Measurements from ENCODE around the gene TOX2.

The TOX2 gene

GRCh38 chr20:43974695-43975094, 60.0 kb downstream of the TOX2 start:
- TF ChIP-seq POLR2AphosphoS5 (IDR thresholded peaks at IDR 0.05; ENCODE audit: low read depth, low read length) (no peak), TAF1 (IDR thresholded peaks at IDR 0.05; ENCODE audit: borderline replicate concordance, low read depth, low read length) (no peak), POLR2A (IDR thresholded peaks at IDR 0.05; ENCODE audit: low read depth, low read length) (no peak)
- FAIRE-seq: no peak
- DNase-seq (ENCODE audit: insufficient read length): no peak

- FAIRE-seq (no peak), DNase-seq (ENCODE audit: insufficient read length) (no peak)
- TF ChIP-seq TAF1 (IDR thresholded peaks at IDR 0.05; ENCODE audit: borderline replicate concordance, low read depth, low read length): no peak
- TF ChIP-seq POLR2A (IDR thresholded peaks at IDR 0.05; ENCODE audit: low read depth, low read length): no peak
- no peak for TF ChIP-seq POLR2AphosphoS5 (IDR thresholded peaks at IDR 0.05; ENCODE audit: low read depth, low read length)
Measured at GRCh38 chr20:43975096-43975768, 60.6 kb downstream of the TOX2 start.

GRCh38 chr20:43976547-43976946, 61.9 kb downstream of the TOX2 start:
- no peak for FAIRE-seq
- no peak for DNase-seq (ENCODE audit: insufficient read length)
- TF ChIP-seq TAF1 (IDR thresholded peaks at IDR 0.05; ENCODE audit: borderline replicate concordance, low read depth, low read length): no peak
- TF ChIP-seq POLR2A (IDR thresholded peaks at IDR 0.05; ENCODE audit: low read depth, low read length): no peak
- no peak for TF ChIP-seq POLR2AphosphoS5 (IDR thresholded peaks at IDR 0.05; ENCODE audit: low read depth, low read length)

GRCh38 chr20:43977252-43977651, 62.6 kb downstream of the TOX2 start:
- DNase-seq (ENCODE audit: insufficient read length): no peak
- no peak for FAIRE-seq
- TF ChIP-seq TAF1 (IDR thresholded peaks at IDR 0.05; ENCODE audit: borderline replicate concordance, low read depth, low read length) (no peak), POLR2AphosphoS5 (IDR thresholded peaks at IDR 0.05; ENCODE audit: low read depth, low read length) (no peak), POLR2A (IDR thresholded peaks at IDR 0.05; ENCODE audit: low read depth, low read length) (no peak)

DNA sequence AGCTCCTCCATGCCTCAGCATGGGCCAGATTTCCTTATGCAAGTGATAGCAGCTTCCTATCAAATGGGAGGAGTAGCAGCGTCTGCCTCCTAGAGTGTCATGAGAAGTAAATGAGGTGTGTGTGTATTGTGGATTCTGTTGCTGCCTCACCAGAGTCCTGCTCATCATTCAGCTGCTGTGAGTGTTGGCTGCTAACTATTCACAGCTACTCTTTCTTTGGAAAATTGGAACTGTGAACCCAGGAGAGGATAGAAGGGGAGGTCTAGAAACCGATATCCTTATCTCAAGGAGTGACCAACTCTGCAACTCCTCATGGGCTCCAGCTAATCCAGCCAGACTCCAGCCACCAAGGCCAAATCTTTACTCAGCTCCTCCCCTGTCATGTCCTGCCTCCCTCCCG, 63.3 kb downstream of the TOX2 start:
- FAIRE-seq (no peak), DNase-seq (ENCODE audit: insufficient read length) (no peak)
- TF ChIP-seq POLR2A (IDR thresholded peaks at IDR 0.05; ENCODE audit: low read depth, low read length) (no peak), POLR2AphosphoS5 (IDR thresholded peaks at IDR 0.05; ENCODE audit: low read depth, low read length) (no peak), TAF1 (IDR thresholded peaks at IDR 0.05; ENCODE audit: borderline replicate concordance, low read depth, low read length) (no peak)

DNA sequence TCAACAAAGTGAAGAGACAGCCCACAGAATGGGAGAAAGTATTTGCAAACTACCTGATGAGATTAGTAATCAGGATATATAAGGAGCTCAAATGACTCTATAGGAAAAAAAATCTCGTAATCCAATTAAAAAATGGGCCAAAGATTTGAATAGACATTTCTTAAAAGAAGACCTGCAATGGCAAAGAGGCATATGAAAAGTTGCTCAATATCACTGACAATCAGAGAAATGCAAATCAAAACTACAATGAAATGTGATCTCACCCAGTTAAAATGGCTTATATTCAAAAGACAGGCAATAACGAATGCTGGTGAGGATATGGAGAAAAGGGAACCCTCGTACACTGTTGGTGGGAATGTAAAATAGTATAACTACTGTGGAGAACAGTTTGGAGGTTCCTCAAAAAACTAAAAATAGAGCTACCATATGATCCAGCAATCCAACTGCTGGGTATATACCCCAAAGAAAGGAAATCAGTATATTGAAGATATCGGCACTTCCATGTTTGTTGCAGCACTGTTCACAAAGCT, 65.0 kb downstream of the TOX2 start:
- DNase-seq (ENCODE audit: insufficient read length) (no peak), FAIRE-seq (no peak)
- TF ChIP-seq POLR2A (IDR thresholded peaks at IDR 0.05; ENCODE audit: low read depth, low read length) (no peak), POLR2AphosphoS5 (IDR thresholded peaks at IDR 0.05; ENCODE audit: low read depth, low read length) (no peak), TAF1 (IDR thresholded peaks at IDR 0.05; ENCODE audit: borderline replicate concordance, low read depth, low read length) (no peak)

DNA sequence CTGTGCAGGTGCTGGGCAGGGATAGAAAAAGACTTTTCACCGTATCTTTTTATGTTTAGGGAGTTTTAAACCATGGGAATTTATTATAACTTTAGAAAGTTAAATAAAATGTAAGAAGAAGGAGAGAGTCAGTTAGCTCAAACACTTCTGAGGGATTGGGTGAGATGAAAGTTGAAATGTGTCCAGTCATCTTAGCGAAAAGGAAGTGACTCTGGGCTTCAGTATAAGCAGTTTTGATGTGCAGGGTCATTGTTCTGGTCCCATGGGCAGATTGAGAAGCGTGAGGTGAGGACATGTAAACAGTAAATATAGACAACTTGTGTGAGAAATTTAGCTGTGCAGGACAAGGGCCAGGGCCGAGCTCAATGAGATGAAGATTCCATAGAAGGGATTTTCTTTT, 66.9 kb downstream of the TOX2 start:
- no peak for DNase-seq (ENCODE audit: insufficient read length)
- TF ChIP-seq POLR2AphosphoS5 (IDR thresholded peaks at IDR 0.05; ENCODE audit: low read depth, low read length) (no peak), TAF1 (IDR thresholded peaks at IDR 0.05; ENCODE audit: borderline replicate concordance, low read depth, low read length) (no peak), POLR2A (IDR thresholded peaks at IDR 0.05; ENCODE audit: low read depth, low read length) (no peak)
- no peak for FAIRE-seq

DNA sequence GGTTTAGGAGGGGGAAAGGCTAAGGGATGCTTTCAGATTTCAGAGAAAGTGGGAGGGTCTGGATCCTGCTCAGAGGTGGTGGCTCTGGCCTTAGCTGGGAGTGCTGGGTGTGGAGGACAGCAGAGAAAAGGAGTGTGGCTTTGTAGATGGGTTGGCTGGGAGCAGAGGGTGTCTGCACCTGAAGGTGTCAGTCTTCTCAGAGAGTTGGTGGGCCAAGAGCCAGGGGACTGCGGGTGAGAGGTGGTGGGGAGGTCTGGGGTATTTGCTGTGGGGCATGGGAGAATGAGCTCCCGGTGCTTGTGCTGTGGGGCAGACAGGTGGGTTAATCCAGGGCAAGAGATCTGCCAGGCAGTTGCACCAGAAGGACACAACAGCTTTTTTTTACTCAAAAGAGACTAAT, 67.4 kb downstream of the TOX2 start:
- no peak for DNase-seq (ENCODE audit: insufficient read length)
- FAIRE-seq: no peak
- TF ChIP-seq POLR2AphosphoS5 (IDR thresholded peaks at IDR 0.05; ENCODE audit: low read depth, low read length) (no peak), TAF1 (IDR thresholded peaks at IDR 0.05; ENCODE audit: borderline replicate concordance, low read depth, low read length) (no peak), POLR2A (IDR thresholded peaks at IDR 0.05; ENCODE audit: low read depth, low read length) (no peak)

DNA sequence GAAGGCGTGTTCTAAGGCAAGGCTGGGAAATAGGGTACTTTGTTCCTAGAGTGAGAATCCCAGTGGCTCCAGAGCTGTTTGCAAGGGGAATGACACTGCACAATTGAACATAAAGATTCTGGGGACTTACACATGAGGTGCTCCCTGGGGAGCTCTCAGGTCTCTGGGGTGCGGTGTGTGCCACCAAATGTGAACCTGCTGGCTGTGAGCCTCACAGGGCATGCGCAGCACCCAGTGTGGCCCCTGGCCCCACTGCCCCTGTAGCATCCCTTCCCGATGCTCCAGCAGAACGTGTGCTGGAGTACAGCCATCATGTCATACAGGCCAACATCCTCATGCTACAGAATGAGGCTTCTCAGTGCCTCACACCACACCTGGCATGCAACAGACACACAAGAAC, 68.2 kb downstream of the TOX2 start:
- FAIRE-seq (no peak), DNase-seq (ENCODE audit: insufficient read length) (no peak)
- TF ChIP-seq TAF1 (IDR thresholded peaks at IDR 0.05; ENCODE audit: borderline replicate concordance, low read depth, low read length) (no peak), POLR2A (IDR thresholded peaks at IDR 0.05; ENCODE audit: low read depth, low read length) (no peak), POLR2AphosphoS5 (IDR thresholded peaks at IDR 0.05; ENCODE audit: low read depth, low read length) (no peak)

- no peak for FAIRE-seq
- no peak for DNase-seq (ENCODE audit: insufficient read length)
- TF ChIP-seq TAF1 (IDR thresholded peaks at IDR 0.05; ENCODE audit: borderline replicate concordance, low read depth, low read length) (no peak), POLR2A (IDR thresholded peaks at IDR 0.05; ENCODE audit: low read depth, low read length) (no peak), POLR2AphosphoS5 (IDR thresholded peaks at IDR 0.05; ENCODE audit: low read depth, low read length) (no peak)
Measured at GRCh38 chr20:43983359-43983758, 68.7 kb downstream of the TOX2 start.

- no peak for TF ChIP-seq POLR2AphosphoS5 (IDR thresholded peaks at IDR 0.05; ENCODE audit: low read depth, low read length)
- no peak for TF ChIP-seq TAF1 (IDR thresholded peaks at IDR 0.05; ENCODE audit: borderline replicate concordance, low read depth, low read length)
- no peak for TF ChIP-seq POLR2A (IDR thresholded peaks at IDR 0.05; ENCODE audit: low read depth, low read length)
- FAIRE-seq: no peak
- DNase-seq (ENCODE audit: insufficient read length): no peak
Measured at GRCh38 chr20:43983904-43984361, 69.3 kb downstream of the TOX2 start.

DNA sequence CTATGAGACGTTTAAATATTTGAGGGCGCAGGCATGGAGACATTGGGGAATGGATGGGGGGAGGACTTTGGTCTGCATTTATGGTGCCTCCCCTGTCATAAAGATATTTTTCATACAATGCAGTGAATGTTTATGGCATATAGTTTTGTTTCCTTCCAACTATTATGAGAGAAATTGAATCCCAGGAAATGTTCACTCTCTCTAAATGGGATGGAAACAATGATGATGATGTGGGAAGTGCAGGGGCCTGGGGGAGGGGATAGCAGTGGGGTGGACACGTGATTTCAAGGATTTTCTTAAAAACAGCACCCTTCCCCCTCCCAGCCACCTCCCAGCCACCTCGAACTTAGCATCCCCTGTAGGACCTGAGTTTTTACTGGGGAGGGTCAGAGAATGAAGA, 69.9 kb downstream of the TOX2 start:
- DNase-seq (ENCODE audit: insufficient read length) (no peak), FAIRE-seq (no peak)
- TF ChIP-seq TAF1 (IDR thresholded peaks at IDR 0.05; ENCODE audit: borderline replicate concordance, low read depth, low read length): no peak
- TF ChIP-seq POLR2A (IDR thresholded peaks at IDR 0.05; ENCODE audit: low read depth, low read length): no peak
- no peak for TF ChIP-seq POLR2AphosphoS5 (IDR thresholded peaks at IDR 0.05; ENCODE audit: low read depth, low read length)

Measured in GM12892 (cell line).